HEK293 (cell line): ENCODE measurements around the gene HNRNPM.

Experiments
- CTCF ChIP-seq: fragments of 450-650 bp; formaldehyde crosslinking; IDR thresholded peaks from 2 replicates; pipeline ENCODE4 v1.5.1; 2016; ENCODE audit warnings: missing biosample characterization, missing genetic modification characterization
- GLI4 ChIP-seq: fragments of 450-650 bp; formaldehyde crosslinking; IDR thresholded peaks from 2 replicates; pipeline ENCODE4 v1.5.1; 2016; ENCODE audit warnings: missing biosample characterization, missing genetic modification characterization
- KLF8 ChIP-seq: fragments of 450-650 bp; formaldehyde crosslinking; IDR thresholded peaks from 2 replicates; pipeline ENCODE4 v1.5.1; 2016; ENCODE audit warnings: missing biosample characterization, missing genetic modification characterization
- SETDB1 ChIP-seq: IDR thresholded peaks from one replicate; pipeline ENCODE4 v1.6.1; 2017; ENCODE audit warnings: mild to moderate bottlenecking, low read length, moderate library complexity, mixed read lengths; ENCODE audit not compliant: insufficient read length
- YY1 ChIP-seq: fragments of 450-650 bp; formaldehyde crosslinking; IDR thresholded peaks from 2 replicates; pipeline ENCODE4 v1.5.1; 2018; ENCODE audit warnings: missing biosample characterization, missing genetic modification characterization
- ZBTB1 ChIP-seq: fragments of 450-650 bp; formaldehyde crosslinking; IDR thresholded peaks from 2 replicates; pipeline ENCODE4 v1.5.1; 2016; ENCODE audit warnings: missing biosample characterization, missing genetic modification characterization
- ZBTB49 ChIP-seq: fragments of 450-650 bp; formaldehyde crosslinking; IDR thresholded peaks from 2 replicates; pipeline ENCODE4 v1.5.1; 2016; ENCODE audit warnings: missing biosample characterization, missing genetic modification characterization, low read depth
- ZNF274 ChIP-seq, 2 experiments: fragments of 200-500 bp in 1 of 2; fragments of 450-650 bp in 1 of 2; sonication (Bioruptor generic) in 1 of 2; formaldehyde crosslinking in 1 of 2; IDR thresholded peaks; 2 replicates each; pipeline versions ENCODE4 v1.5.1 to v1.6.1; 2014 to 2016; ENCODE audit warnings: borderline replicate concordance in 1 of 2, inconsistent platforms in 1 of 2, low read length in 1 of 2, missing biosample characterization in 1 of 2, missing genetic modification characterization in 1 of 2
- TF ChIP-seq, protein P1 (sequence below): fragments of 450-650 bp; formaldehyde crosslinking; IDR thresholded peaks from 2 replicates; pipeline ENCODE4 v1.5.1; 2016; ENCODE audit warnings: missing biosample characterization, missing genetic modification characterization
- TF ChIP-seq, protein P2 (sequence below): fragments of 450-650 bp; formaldehyde crosslinking; IDR thresholded peaks from 2 replicates; pipeline ENCODE4 v1.5.1; 2016; ENCODE audit warnings: missing biosample characterization, missing genetic modification characterization

GRCh38 chr19:8416796-8417195 is 28.0 kb upstream of the HNRNPM start:
- TF ChIP-seq YY1 (tag by site-specific recombination) (no peak), KLF8 (tag by site-specific recombination) (no peak), CTCF (tag by site-specific recombination) (no peak), GLI4 (no peak), ZNF274 (IDR thresholded peaks at IDR 0.05; ENCODE audit: low read length) (no peak), ZNF274 (tag by site-specific recombination; IDR thresholded peaks at IDR 0.05; ENCODE audit: borderline replicate concordance) (no peak), ZBTB49 (tag by site-specific recombination) (no peak), ZBTB1 (tag by site-specific recombination) (no peak), SETDB1 (no peak)
- TF ChIP-seq, protein P1, sequence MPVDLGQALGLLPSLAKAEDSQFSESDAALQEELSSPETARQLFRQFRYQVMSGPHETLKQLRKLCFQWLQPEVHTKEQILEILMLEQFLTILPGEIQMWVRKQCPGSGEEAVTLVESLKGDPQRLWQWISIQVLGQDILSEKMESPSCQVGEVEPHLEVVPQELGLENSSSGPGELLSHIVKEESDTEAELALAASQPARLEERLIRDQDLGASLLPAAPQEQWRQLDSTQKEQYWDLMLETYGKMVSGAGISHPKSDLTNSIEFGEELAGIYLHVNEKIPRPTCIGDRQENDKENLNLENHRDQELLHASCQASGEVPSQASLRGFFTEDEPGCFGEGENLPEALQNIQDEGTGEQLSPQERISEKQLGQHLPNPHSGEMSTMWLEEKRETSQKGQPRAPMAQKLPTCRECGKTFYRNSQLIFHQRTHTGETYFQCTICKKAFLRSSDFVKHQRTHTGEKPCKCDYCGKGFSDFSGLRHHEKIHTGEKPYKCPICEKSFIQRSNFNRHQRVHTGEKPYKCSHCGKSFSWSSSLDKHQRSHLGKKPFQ = no peak
- TF ChIP-seq, protein P2, sequence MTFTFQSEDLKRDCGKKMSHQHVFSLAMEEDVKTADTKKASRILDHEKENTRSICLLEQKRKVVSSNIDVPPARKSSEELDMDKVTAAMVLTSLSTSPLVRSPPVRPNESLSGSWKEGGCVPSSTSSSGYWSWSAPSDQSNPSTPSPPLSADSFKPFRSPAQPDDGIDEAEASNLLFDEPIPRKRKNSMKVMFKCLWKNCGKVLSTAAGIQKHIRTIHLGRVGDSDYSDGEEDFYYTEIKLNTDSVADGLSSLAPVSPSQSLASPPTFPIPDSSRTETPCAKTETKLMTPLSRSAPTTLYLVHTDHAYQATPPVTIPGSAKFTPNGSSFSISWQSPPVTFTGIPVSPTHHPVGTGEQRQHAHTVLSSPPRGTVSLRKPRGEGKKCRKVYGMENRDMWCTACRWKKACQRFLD (tag by site-specific recombination) = no peak
